Stimulated activated CD4-positive, alpha-beta T cell treated with anti-CD3 and anti-CD28 coated beads, TNF-alpha, amount 100 ng/mL, for 24 hours (primary cell): ENCODE data around the gene DMRT1.

ENCODE experiments used
- DNase-seq, 3 experiments: peaks; one replicate each; pipeline ENCODE4 v3.0.0-alpha.2; 2020; ENCODE audit warnings: low read depth in 3 of 3

Gene DMRT1

GRCh38 chr9:922171-922570, 80.7 kb downstream of the DMRT1 start:
- DNase-seq, result no peak

GRCh38 chr9:922731-923130, 81.2 kb downstream of the DMRT1 start:
- DNase-seq, result no peak

- no peak for DNase-seq
These were observed 85.5 kb downstream of the DMRT1 start for GRCh38 chr9:926976-927375.

GRCh38 chr9:928363-929042, 87.0 kb downstream of the DMRT1 start:
- no peak for DNase-seq

GRCh38 chr9:929719-930118, 88.2 kb downstream of the DMRT1 start:
- no peak for DNase-seq

- no peak for DNase-seq
These were observed 91.9 kb downstream of the DMRT1 start for GRCh38 chr9:933356-933755.

- no peak for DNase-seq
These were observed 94.0 kb downstream of the DMRT1 start for GRCh38 chr9:935348-935965.

- DNase-seq, result no peak
These were observed 101.5 kb downstream of the DMRT1 start for GRCh38 chr9:942805-943580.

GRCh38 chr9:947985-948384, 106.5 kb downstream of the DMRT1 start:
- no peak for DNase-seq

- DNase-seq, result no peak
These were observed 107.0 kb downstream of the DMRT1 start for GRCh38 chr9:948497-948896.

GRCh38 chr9:950139-950538, 108.6 kb downstream of the DMRT1 start:
- no peak for DNase-seq

- no peak for DNase-seq
These were observed 111.0 kb downstream of the DMRT1 start for GRCh38 chr9:952546-952945.

DNA sequence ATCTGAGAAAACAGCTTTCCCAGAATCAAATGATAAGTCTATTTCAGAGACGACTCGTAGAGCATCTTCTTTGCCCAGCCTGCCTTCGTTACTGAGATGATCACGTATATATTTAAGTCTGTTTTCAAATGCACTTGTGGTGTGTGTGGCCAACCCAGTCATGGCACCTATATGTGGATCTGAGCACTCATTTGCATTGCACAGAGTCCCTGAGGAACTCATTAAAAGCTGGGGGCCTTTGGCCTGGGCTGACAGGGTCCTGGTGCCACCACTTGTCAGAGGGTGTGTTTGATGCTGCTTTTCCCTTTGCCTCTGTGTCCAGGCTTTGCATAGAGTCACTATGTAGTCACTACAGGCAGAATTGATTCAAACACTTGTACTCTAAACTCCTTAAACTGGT, 117.6 kb downstream of the DMRT1 start:
- DNase-seq, result no peak

- DNase-seq, result no peak
These were observed 118.4 kb downstream of the DMRT1 start for GRCh38 chr9:959914-960313.

- no peak for DNase-seq
These were observed 120.5 kb downstream of the DMRT1 start for GRCh38 chr9:962023-962422.

- DNase-seq, result no peak
These were observed 124.0 kb downstream of the DMRT1 start for GRCh38 chr9:965497-965896.

GRCh38 chr9:966870-967269, 125.4 kb downstream of the DMRT1 start:
- DNase-seq, result no peak

- DNase-seq, result no peak
These were observed 125.9 kb downstream of the DMRT1 start for GRCh38 chr9:967436-967835.

DNA sequence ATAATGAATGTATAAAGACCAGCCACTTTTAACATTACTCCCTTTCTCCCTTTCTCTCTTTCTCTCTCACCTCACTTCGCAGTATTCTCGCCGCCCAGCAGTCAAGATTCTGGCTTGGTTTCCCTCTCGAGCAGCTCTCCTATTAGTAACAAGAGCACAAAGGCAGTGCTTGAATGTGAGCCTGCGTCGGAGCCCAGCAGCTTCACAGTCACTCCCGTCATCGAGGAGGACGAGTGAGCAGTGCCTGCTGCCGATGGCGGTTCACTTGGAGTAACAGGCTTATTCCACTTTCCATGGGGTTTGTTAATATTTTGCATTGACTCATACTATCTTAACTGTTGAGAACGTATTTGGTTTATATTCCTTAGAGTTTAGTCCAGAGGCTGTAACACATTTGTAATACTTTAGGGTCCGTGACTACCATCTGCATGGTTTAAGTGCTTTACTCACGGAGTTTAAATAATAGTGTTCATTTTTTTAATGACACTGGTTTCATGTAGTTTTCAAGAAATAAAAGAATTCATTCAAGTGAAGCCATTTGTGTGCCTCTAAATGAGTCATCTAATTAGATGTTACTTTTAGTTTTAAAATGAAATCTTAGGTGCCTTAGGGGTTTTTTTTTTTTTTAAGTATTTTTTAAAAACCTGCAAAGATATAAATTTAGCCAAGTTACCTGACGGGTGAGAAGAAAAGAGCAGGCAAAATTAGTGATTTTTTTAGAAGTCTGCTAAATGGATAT, 126.6 kb downstream of the DMRT1 start:
- no peak for DNase-seq

DNA sequence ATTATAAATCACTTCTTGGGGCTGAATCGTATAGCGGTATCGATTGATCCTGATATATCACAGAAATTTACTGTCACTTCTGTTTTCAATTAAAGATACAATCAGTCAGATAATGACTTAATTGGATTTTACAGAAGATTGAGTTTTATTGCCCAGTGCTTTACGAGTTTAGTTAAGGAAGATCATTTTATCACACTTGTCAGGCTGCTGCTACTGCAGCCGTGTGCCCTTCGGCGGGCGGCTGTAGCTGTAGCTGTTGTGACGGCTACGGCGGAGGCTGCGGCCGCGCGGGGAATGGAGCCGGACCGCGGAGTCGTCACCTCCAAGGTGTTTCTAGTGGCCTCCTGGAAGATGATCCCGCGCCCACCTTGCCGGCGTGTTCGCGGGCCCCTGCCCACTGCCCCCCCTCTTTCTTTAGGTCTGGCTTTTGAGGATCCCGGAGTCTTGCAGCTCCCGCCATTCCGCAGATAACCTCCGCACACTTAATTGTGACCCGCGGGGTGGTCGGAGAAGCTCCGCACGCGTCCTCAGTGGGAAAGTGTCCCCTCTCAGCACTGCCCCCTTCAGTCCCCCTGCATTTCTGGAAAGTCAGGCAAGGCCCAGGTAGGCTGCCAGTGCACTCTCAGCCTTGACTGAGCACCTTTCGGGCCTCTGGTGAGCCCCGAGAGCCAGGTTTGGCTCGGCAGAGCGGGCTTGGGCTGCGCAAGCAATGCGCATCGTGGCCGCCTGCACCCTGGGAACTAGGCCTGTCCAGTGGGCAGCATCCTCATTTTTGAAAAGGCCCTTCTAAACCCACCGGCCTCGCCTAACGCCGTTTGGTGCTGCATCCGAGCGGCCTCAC, 128.0 kb downstream of the DMRT1 start:
- no peak for DNase-seq
